Measurements from ENCODE around the gene SYT17.

The SYT17 gene

DNA sequence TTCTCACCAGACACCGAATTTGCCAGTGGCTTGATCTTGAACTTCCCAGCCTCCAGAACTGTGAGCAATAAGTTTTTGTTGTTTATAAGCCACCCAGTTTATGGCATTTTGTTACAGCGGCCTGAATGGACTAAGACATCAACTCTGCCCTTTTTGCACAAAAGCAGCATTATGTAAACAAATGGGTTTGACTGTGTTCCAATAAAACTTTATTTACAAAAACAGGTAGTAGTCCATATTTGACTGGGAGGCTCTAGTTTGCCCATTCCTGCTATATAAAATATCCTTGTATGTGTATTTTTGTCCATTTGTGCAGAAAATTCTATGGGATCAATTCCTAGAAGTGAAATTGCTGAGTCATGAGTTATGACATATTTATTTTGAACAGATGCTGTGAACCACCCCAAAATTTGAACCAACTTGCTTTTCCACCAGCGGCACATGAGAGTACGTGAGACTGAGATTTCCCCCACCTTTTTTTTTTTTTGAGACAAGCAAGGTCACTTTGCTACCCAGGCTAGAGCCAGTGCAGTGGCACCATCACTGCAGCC, 96.2 kb downstream of the SYT17 start:
- DNase-seq (ENCODE audit: low read depth), result no peak
- no peak overlapping the region for H3K4me3 ChIP-seq (ENCODE audit: low read depth, low read length)
- TF ChIP-seq, protein P1, sequence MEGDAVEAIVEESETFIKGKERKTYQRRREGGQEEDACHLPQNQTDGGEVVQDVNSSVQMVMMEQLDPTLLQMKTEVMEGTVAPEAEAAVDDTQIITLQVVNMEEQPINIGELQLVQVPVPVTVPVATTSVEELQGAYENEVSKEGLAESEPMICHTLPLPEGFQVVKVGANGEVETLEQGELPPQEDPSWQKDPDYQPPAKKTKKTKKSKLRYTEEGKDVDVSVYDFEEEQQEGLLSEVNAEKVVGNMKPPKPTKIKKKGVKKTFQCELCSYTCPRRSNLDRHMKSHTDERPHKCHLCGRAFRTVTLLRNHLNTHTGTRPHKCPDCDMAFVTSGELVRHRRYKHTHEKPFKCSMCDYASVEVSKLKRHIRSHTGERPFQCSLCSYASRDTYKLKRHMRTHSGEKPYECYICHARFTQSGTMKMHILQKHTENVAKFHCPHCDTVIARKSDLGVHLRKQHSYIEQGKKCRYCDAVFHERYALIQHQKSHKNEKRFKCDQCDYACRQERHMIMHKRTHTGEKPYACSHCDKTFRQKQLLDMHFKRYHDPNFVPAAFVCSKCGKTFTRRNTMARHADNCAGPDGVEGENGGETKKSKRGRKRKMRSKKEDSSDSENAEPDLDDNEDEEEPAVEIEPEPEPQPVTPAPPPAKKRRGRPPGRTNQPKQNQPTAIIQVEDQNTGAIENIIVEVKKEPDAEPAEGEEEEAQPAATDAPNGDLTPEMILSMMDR (IDR thresholded peaks at IDR 0.05; ENCODE audit: control insufficient read depth, extremely low read depth, insufficient read depth), result no peak

DNA sequence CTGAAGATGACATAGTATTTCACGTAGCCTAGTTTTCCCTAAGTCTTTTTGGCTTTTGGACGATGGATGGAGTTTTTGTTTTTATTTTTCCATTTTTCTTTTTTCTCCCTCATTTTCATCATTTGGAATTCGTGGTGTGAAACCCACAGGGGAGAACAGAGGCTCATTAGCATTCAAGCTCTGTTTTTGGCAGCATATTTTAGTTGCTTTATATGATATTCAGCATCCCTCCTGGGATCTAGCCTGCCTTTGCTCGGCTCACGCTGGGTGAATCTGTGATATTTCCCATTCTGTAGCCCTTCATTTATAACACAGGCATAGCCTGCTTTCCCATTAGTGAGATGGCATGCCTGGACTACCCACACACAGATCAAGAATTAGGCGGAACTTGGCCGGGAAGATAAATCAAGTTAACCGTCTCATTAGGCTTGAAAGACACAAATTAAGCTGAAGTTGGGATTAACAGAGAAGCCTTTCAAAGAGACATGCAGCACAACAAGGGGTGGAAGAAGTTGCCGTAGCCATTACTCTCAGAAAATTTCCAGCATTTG, 97.4 kb downstream of the SYT17 start:
- TF ChIP-seq, protein P1 (IDR thresholded peaks at IDR 0.05; ENCODE audit: control insufficient read depth, extremely low read depth, insufficient read depth), result no peak
- H3K4me3 ChIP-seq (ENCODE audit: low read depth, low read length), result no peak overlapping the region
- no peak for DNase-seq (ENCODE audit: low read depth)

DNA sequence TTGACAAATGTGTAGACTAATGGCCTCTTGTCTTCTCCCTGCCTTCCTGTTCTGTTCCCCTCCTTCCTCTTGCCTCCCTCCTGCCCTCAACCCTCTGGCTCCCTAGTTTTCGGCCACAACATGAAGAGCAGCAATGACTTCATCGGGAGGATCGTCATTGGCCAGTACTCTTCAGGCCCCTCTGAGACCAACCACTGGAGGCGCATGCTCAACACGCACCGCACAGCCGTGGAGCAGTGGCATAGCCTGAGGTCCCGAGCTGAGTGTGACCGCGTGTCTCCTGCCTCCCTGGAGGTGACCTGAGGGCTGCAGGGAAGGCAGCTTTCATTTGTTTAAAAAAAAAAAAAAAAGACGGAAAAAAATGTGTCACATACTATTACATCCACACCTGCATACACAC, 98.7 kb downstream of the SYT17 start:
- H3K4me3 ChIP-seq (ENCODE audit: low read depth, low read length), result no peak overlapping the region
- DNase-seq (ENCODE audit: low read depth), result no peak
- TF ChIP-seq, protein P1 (IDR thresholded peaks at IDR 0.05; ENCODE audit: control insufficient read depth, extremely low read depth, insufficient read depth), result no peak

GRCh38 chr16:19269098-19269497, 101.1 kb downstream of the SYT17 start:
- no peak for DNase-seq (ENCODE audit: low read depth)
- TF ChIP-seq, protein P1 (IDR thresholded peaks at IDR 0.05; ENCODE audit: control insufficient read depth, extremely low read depth, insufficient read depth), result no peak
- no peak overlapping the region for H3K4me3 ChIP-seq (ENCODE audit: low read depth, low read length)

DNA sequence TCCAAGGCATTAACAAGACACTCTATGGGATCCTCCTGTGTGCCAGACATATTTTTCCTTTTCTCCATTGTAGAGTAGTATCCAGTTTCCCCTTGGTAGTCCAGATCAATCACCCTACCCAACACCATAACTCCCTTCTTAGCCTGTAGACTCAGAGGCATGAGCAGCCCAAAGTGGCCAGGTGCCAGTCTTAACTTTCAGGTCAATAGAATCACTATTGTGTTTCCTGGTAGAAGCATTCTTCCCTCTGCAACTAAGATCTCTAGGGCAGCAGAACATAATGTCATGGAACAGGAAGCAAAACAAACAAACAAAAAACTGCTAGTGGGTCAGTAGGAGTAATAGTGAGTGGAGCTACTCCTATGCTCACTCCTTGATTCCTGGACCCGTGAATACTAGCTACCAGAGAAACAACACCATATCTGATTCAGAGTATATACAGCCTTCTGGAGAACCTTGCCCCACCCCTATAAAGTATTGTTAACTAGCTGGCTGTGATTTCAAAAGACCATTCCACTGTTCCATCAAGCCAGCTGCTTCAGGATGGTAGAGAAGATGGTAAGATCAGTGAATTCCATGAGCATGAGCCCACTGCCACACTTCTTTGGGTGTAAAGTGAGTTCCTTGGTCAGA, 106.2 kb downstream of the SYT17 start:
- no peak overlapping the region for H3K4me3 ChIP-seq (ENCODE audit: low read depth, low read length)
- TF ChIP-seq, protein P1 (IDR thresholded peaks at IDR 0.05; ENCODE audit: control insufficient read depth, extremely low read depth, insufficient read depth), result no peak
- no peak for DNase-seq (ENCODE audit: low read depth)

GRCh38 chr16:19278403-19278802, 110.4 kb downstream of the SYT17 start:
- TF ChIP-seq, protein P1 (IDR thresholded peaks at IDR 0.05; ENCODE audit: control insufficient read depth, extremely low read depth, insufficient read depth), result no peak

More at GRCh38 chr16:19278403-19278802, 110.4 kb downstream of the SYT17 start:
- DNase-seq (ENCODE audit: low read depth), result no peak
- H3K4me3 ChIP-seq (ENCODE audit: low read depth, low read length), result no peak overlapping the region

Data from LNCaP clone FGC (cell line).